Fibroblast of lung (primary cell): ENCODE data around the gene UBR3.

Source experiments
- EZH2 ChIP-seq: IDR thresholded peaks from 2 replicates; pipeline ENCODE4 v1.5.1; 2012; ENCODE audit warnings: low read length, control low read depth, mild to moderate bottlenecking; ENCODE audit errors: missing control alignments
- TF ChIP-seq, protein P1 (sequence below), 2 donors: IDR thresholded peaks in 1 of 2; conservative IDR thresholded peaks in 1 of 2; 1 replicate in 1 of 2; 2 replicates in 1 of 2; pipeline ENCODE4 v1.5.1; 2011 to 2012; ENCODE audit warnings: low read length in 2 of 2, control low read depth in 1 of 2, inconsistent platforms in 1 of 2, low read depth in 1 of 2, mild to moderate bottlenecking in 1 of 2

DNA sequence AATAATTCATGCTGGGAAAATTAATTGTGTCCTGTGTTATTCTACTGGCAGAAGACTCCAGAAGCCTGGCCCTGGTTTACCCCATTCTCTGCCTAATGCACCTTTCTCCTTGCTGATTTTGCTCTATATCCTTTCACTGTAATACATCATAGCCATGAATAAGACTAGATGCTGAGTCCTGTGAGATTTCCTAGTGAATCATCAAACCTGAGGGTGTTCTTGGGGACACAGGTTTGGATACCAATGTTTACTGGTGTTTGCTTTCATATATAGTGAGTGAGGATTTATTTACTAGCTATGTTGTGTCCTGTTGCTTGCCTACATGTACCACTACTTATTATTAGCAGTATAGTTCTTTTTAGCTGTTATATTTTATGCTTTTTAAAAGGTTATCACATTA lies 9.0 kb upstream of the UBR3 start:
- TF ChIP-seq, protein P1, sequence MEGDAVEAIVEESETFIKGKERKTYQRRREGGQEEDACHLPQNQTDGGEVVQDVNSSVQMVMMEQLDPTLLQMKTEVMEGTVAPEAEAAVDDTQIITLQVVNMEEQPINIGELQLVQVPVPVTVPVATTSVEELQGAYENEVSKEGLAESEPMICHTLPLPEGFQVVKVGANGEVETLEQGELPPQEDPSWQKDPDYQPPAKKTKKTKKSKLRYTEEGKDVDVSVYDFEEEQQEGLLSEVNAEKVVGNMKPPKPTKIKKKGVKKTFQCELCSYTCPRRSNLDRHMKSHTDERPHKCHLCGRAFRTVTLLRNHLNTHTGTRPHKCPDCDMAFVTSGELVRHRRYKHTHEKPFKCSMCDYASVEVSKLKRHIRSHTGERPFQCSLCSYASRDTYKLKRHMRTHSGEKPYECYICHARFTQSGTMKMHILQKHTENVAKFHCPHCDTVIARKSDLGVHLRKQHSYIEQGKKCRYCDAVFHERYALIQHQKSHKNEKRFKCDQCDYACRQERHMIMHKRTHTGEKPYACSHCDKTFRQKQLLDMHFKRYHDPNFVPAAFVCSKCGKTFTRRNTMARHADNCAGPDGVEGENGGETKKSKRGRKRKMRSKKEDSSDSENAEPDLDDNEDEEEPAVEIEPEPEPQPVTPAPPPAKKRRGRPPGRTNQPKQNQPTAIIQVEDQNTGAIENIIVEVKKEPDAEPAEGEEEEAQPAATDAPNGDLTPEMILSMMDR (conservative IDR thresholded peaks at IDR 0.05 in 1 of 2, IDR thresholded peaks at IDR 0.05 in 1 of 2; ENCODE audit: low read depth in 1 of 2, low read length in 2 of 2) = no peak
- TF ChIP-seq EZH2 = no peak
